ENCODE data around the gene SDF2L1.

SDF2L1 gene

GRCh38 chr22:21679383-21679782 lies 37.3 kb downstream of the SDF2L1 start:
- no peak for DNase-seq (ENCODE audit: low read depth)
- no peak for TF ChIP-seq CTCF (IDR thresholded peaks at IDR 0.05; ENCODE audit: low read depth, low read length, missing control alignments)
- no peak overlapping the region for H3K4me3 ChIP-seq (ENCODE audit: low read depth, low read length)

- no peak for DNase-seq (ENCODE audit: low read depth)
- H3K4me3 ChIP-seq (ENCODE audit: low read depth, low read length), result no peak overlapping the region
- TF ChIP-seq CTCF (IDR thresholded peaks at IDR 0.05; ENCODE audit: low read depth, low read length, missing control alignments), result no peak
These were observed 38.9 kb downstream of the SDF2L1 start for GRCh38 chr22:21680830-21681565.

GRCh38 chr22:21681566-21682370 lies 39.7 kb downstream of the SDF2L1 start:
- H3K4me3 ChIP-seq (ENCODE audit: low read depth, low read length), result no peak overlapping the region
- no peak for TF ChIP-seq CTCF (IDR thresholded peaks at IDR 0.05; ENCODE audit: low read depth, low read length, missing control alignments)
- no peak for DNase-seq (ENCODE audit: low read depth)

GRCh38 chr22:21682385-21683175 lies 40.5 kb downstream of the SDF2L1 start:
- no peak overlapping the region for H3K4me3 ChIP-seq (ENCODE audit: low read depth, low read length)
- TF ChIP-seq CTCF (IDR thresholded peaks at IDR 0.05; ENCODE audit: low read depth, low read length, missing control alignments), result no peak
- DNase-seq (ENCODE audit: low read depth), result no peak

- H3K4me3 ChIP-seq (ENCODE audit: low read depth, low read length), result no peak overlapping the region
- no peak for TF ChIP-seq CTCF (IDR thresholded peaks at IDR 0.05; ENCODE audit: low read depth, low read length, missing control alignments)
- no peak for DNase-seq (ENCODE audit: low read depth)
These were observed 41.3 kb downstream of the SDF2L1 start for GRCh38 chr22:21683401-21683811.

GRCh38 chr22:21684492-21685163 lies 42.5 kb downstream of the SDF2L1 start:
- no peak for TF ChIP-seq CTCF (IDR thresholded peaks at IDR 0.05; ENCODE audit: low read depth, low read length, missing control alignments)
- no peak overlapping the region for H3K4me3 ChIP-seq (ENCODE audit: low read depth, low read length)
- no peak for DNase-seq (ENCODE audit: low read depth)

Measured in GM12864 (cell line).